ENCODE results near the gene PEX26. TPM values are rescaled to one million over a fixed set of nuclear protein-coding genes. Genes with fewer than 3 reads are reported as not detected.

Gene PEX26
- total RNA-seq, 1 donor from 2014 or later, result 35.2 TPM

- no peak for DNase-seq
- Mint-ChIP-seq H3K27me3 (no peaks in the 10 kb centered on the region), H3K9me3 (no peaks in the 10 kb centered on the region), H3K36me3 (ENCODE audit: low read depth) (no peaks in the 10 kb centered on the region), H3K27ac (peak overlapping the region; percentile 66), H3K4me3 (no peak overlapping the region), H3K4me1 (peaks cover 83% of the 10 kb centered on the region)
- no peak for TF ChIP-seq CTCF (IDR thresholded peaks at IDR 0.05)
- ATAC-seq (ENCODE audit: low read depth), result no peak
- POLR2A ChIA-PET, result no interaction called here
- CTCF ChIA-PET, result interaction anchor here (1.0 kb wide), 1 partner anchor 9 kb away, joined by 5 read pairs; no protein-coding TSS in a partner anchor
- intact Hi-C loops (cut with micrococcal nuclease), result loop anchor here (2.0 kb wide), 1 partner anchor 43 kb away; the partner anchor contains the start of gene MICAL3
Observed at GRCh38 chr22:18067548-18068341, 10.0 kb upstream of the PEX26 start.

- Mint-ChIP-seq H3K36me3 (ENCODE audit: low read depth) (no peaks in the 10 kb centered on the region), H3K9me3 (no peaks in the 10 kb centered on the region), H3K4me1 (peaks cover 82% of the 10 kb centered on the region), H3K27me3 (no peaks in the 10 kb centered on the region), H3K27ac (no peak overlapping the region), H3K4me3 (no peak overlapping the region)
- TF ChIP-seq CTCF (IDR thresholded peaks at IDR 0.05), result no peak
- intact Hi-C loops (cut with micrococcal nuclease), result no loop called here
- CTCF ChIA-PET, result interaction anchor here (1.0 kb wide), 1 partner anchor 8 kb away, joined by 5 read pairs; no protein-coding TSS in a partner anchor
- POLR2A ChIA-PET, result no interaction called here
- no peak for DNase-seq
- ATAC-seq (ENCODE audit: low read depth), result no peak
Observed at GRCh38 chr22:18068381-18068988, 9.3 kb upstream of the PEX26 start.

- ATAC-seq (ENCODE audit: low read depth), result no peak
- POLR2A ChIA-PET, result no interaction called here
- CTCF ChIA-PET, result no interaction called here
- Mint-ChIP-seq H3K4me1 (peaks cover 79% of the 10 kb centered on the region), H3K27me3 (no peaks in the 10 kb centered on the region), H3K4me3 (no peak overlapping the region), H3K9me3 (no peaks in the 10 kb centered on the region), H3K27ac (peak overlapping the region; percentile 51), H3K36me3 (ENCODE audit: low read depth) (no peaks in the 10 kb centered on the region)
- no peak for DNase-seq
- no peak for TF ChIP-seq CTCF (IDR thresholded peaks at IDR 0.05)
- intact Hi-C loops (cut with micrococcal nuclease), result no loop called here
Observed at GRCh38 chr22:18069041-18069440, 8.7 kb upstream of the PEX26 start.

- intact Hi-C loops (cut with micrococcal nuclease), result loop anchor here (10.0 kb wide), 1 partner anchor 985 kb away; the partner anchor contains the start of gene IL17RA
- Mint-ChIP-seq H3K9me3 (no peaks in the 10 kb centered on the region), H3K36me3 (ENCODE audit: low read depth) (no peaks in the 10 kb centered on the region), H3K4me3 (no peak overlapping the region), H3K4me1 (peaks cover 73% of the 10 kb centered on the region), H3K27ac (no peak overlapping the region), H3K27me3 (no peaks in the 10 kb centered on the region)
- ATAC-seq (ENCODE audit: low read depth), result no peak
- DNase-seq, result no peak
- no peak for TF ChIP-seq CTCF (IDR thresholded peaks at IDR 0.05)
- CTCF ChIA-PET, result no interaction called here
- POLR2A ChIA-PET, result interaction anchor here (3.5 kb wide), 1 partner anchor 13 kb away, joined by 12 read pairs; no protein-coding TSS in a partner anchor
Observed at GRCh38 chr22:18070041-18070440, 7.7 kb upstream of the PEX26 start.

Measured in activated B cell treated with CpG ODN at 0.5 μM for 24 hours (primary cell).